ENCODE results near the gene FCGR2B. TPM values are rescaled to one million over a fixed set of nuclear protein-coding genes. Genes with fewer than 3 reads are reported as not detected.

The FCGR2B gene
- total and polyA plus RNA-seq, 8 donors: 0.19 to 8.8 (median 0.95) TPM

- FAIRE-seq (no peak), DNase-seq (no peak), ATAC-seq (no peak)
- H3K27me3 ChIP-seq: no peaks in the 10 kb centered on the region
- H3K4me3 ChIP-seq: no peak overlapping the region
- no peaks in the 10 kb centered on the region for H3K9me3 ChIP-seq
- H3K4me1 ChIP-seq: no peaks in the 10 kb centered on the region
- intact Hi-C loops (cut with DNase I): no loop called here
- no peaks in the 10 kb centered on the region for H3K36me3 ChIP-seq
- no peak overlapping the region for H3K27ac ChIP-seq
- 75 to 83% methylated on average over 3 of the region's 3 CpGs for WGBS, 2 donors
- TF ChIP-seq CTCF (IDR thresholded peaks at IDR 0.05): no peak
Observed at GRCh38 chr1:161706113-161706481, 43.2 kb downstream of the FCGR2B start.

DNA sequence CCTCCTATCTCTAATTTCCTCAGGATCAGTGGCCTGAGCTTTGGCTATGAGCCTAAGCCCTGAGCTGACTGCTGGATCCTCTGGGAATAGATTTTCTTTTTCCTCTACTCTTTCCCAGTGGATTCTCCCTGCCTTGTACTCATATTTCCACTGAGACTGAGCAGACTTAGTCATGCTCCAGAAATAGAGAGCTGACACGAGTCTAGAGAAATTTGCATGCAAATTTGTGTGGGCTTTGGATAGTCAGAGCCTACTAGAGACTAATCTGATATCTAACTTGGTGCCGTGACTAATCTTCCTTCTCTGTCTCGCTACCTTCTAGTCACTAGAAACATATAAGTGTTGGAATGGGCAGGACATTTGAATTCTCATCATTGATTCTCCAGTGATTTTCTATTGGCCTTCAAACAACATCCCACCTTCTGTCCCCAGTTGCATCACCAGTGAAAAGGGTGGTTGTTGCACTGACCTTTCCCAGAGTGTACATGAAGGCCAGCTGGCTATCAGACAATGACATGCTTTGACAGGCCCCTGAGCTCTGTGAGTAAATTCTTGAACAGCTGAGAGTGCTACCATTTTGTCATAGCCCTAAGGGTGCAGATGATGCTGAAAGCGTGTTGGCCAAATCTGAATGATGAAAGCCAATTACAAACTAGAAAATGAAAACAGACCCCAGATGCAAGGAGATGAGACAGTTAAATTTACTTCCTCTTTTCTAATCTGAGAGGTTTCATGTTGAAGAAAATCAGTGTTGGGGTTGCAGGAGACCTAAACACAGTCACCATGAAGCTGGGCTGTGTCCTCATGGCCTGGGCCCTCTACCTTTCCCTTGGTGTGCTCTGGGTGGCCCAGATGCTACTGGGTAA, 43.8 kb downstream of the FCGR2B start, which contains the start of gene FCRLA:
FCRLA (plus strand) TSS at position 748 of the 866 bp plus-strand sequence; CDS start at position 784, 36 bp downstream.
- Histone ChIP-seq H3K4me1 (no peaks in the 10 kb centered on the region), H3K36me3 (no peaks in the 10 kb centered on the region), H3K9me3 (no peaks in the 10 kb centered on the region), H3K27ac (no peak within 1 kb of the TSS), H3K27me3 (no peaks in the 10 kb centered on the region), H3K4me3 (no peak within 1 kb of the TSS)
- DNase-seq (no peak), FAIRE-seq (no peak), ATAC-seq (peak in 2 of 4 donors; percentile 38 to 56)
- no peak for TF ChIP-seq CTCF (IDR thresholded peaks at IDR 0.05)
- WGBS, 2 donors: 62 to 69% methylated on average over 4 of the region's 4 CpGs
- intact Hi-C loops (cut with DNase I): no loop called here

GRCh38 chr1:161707503-161707902, 44.6 kb downstream of the FCGR2B start:
- Histone ChIP-seq H3K36me3 (no peaks in the 10 kb centered on the region), H3K27me3 (no peaks in the 10 kb centered on the region), H3K4me3 (no peak overlapping the region), H3K9me3 (no peaks in the 10 kb centered on the region), H3K4me1 (no peaks in the 10 kb centered on the region), H3K27ac (no peak overlapping the region)
- FAIRE-seq (no peak), DNase-seq (no peak), ATAC-seq (no peak)
- no peak for TF ChIP-seq CTCF (IDR thresholded peaks at IDR 0.05)
- intact Hi-C loops (cut with DNase I): no loop called here
- 71 to 76% methylated on average over 2 of the region's 2 CpGs for WGBS, 2 donors

- H3K4me1 ChIP-seq: no peaks in the 10 kb centered on the region
- intact Hi-C loops (cut with DNase I): no loop called here
- no peak for ATAC-seq
- H3K4me3 ChIP-seq: no peak overlapping the region
- no peaks in the 10 kb centered on the region for H3K9me3 ChIP-seq
- no peak for DNase-seq
- no peaks in the 10 kb centered on the region for H3K36me3 ChIP-seq
- no peaks in the 10 kb centered on the region for H3K27me3 ChIP-seq
- 65 to 80% methylated on average over 4 of the region's 4 CpGs for WGBS, 2 donors
- TF ChIP-seq CTCF (IDR thresholded peaks at IDR 0.05): no peak
- FAIRE-seq: no peak
- no peak overlapping the region for H3K27ac ChIP-seq
Observed at GRCh38 chr1:161709373-161709772, 46.4 kb downstream of the FCGR2B start.

- no peaks in the 10 kb centered on the region for H3K36me3 ChIP-seq
- no peaks in the 10 kb centered on the region for H3K9me3 ChIP-seq
- H3K27me3 ChIP-seq: no peaks in the 10 kb centered on the region
- DNase-seq (no peak), ATAC-seq (no peak), FAIRE-seq (no peak)
- no peaks in the 10 kb centered on the region for H3K4me1 ChIP-seq
- intact Hi-C loops (cut with DNase I): no loop called here
- 60 to 65% methylated on average over 4 of the region's 4 CpGs for WGBS, 2 donors
- H3K27ac ChIP-seq: no peak overlapping the region
- TF ChIP-seq CTCF (IDR thresholded peaks at IDR 0.05): no peak
- no peak overlapping the region for H3K4me3 ChIP-seq
Observed at GRCh38 chr1:161710560-161710959, 47.6 kb downstream of the FCGR2B start.
